DMS 273 (cell line): Measurements from ENCODE around the gene NADSYN1.

Source experiments
- DNase-seq: peaks from one replicate; lab custom pipeline; 2025; ENCODE audit not compliant: unreplicated experiment; lab: John Stamatoyannopoulos, UW

Gene NADSYN1

DNA sequence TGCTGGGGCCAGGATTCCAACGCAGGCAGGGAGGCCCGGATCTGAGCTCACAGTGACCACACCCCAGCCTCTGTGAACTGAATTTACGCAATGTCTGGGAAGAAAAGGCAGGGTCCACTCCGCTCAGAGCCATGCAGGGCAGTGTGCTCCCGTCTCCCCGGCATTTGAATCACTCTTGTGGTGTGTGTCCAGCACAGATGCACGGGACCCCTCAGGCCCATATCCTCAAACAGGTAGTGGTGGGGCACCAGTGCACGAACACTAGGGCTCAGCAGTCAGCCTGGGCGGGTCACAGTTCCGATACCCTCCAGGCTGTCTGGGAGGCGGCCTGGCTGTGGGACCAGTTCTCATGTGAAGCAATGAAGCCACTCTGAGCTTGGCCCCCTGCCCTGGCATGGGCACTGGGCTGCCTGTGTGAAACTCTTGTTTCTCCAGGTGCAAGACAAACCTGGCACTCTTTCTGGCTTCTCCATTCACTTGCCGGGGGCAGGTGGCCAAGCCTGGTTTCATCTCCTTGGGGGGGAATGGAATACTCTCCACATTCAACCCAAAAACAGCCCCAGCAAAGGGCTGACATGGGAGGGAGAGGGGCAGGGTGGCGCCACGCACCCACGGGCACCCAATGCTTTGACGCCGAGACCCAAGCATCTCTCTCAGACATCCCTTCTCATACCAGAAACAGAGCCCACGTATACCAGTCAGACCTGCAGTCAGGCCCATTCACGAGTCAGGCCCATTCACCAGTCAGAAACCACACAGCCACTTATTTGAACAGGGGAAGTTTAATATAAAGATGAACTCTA lies 19.2 kb upstream of the NADSYN1 start:
- DNase-seq: no peak

DNA sequence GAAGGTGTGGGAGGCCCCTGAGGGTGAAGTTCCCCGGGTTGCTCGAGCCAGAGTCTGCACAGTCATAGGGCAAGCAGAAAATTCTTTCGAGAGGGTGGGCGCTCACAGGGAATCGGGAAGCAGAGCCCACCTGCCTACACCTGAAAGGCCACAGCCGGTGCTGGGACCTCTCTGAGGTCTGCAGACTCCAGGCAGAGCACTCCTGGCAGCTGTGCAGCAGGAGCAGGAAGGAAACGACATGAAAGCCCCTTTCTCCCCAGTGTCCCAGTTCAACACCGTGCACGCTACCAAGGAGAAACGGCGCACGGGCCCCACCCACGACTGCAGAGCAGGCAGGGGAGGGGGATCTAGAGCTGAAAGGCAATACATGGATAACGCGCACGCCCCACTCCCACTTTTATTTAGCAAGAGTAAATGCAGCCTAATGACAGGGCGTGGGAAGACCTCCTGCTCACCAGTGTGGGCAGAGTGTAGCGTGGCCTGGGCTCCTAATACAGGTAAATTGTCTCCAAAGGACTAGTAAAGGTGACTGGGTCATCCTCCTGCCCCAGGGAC lies 18.4 kb upstream of the NADSYN1 start:
- DNase-seq: no peak

DNA sequence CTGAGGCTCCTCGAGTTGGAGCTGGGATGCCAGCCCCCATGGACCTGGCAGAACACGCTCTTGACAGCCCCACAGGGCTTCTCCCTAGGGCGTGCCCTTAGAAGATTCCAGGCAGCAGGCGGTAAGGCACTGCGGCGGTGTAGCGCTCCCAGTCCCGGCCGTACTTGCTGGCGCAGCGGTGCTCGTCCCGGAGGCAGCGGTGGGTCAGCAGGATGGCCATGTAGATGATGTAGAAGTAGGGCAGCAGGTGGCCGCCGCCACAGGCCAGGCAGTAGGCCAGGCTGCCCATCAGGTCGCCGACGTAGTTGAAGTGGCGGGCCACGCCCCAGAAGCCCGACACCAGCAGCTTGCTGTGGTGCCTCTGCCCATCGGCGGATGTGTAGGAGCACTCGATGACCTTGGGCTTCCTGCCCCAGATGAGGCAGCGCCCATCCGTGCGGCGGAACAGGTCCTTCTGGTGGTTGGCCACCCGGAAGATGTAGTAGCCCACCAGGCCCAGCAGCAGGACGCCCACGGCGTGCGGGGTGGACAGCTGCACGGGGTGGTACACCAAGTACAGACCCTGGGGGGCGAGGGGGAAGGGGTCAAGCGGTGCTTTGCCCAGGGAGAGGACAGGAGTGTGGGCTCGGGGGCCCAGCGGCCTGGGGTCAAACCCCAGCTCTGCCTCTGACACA lies 17.6 kb upstream of the NADSYN1 start:
- no peak for DNase-seq

DNA sequence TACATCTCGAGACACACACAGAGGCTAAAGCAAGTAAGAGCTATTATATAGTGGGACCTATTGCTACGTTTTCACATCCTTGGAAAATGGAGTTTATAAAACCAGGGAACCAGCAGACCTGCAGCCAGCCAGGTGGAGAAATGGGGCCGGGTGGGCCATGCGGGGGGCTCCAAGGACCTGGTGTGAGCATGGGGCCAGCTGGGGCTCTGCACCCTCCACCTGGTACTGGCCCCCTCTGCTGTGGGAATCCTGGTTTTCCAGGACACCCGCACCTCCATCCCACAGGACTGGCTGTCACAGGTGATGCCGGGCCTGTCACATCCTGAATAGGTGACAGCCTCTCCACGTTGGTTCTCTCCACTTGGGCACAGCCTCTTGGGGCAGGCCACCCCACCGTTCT lies 16.1 kb upstream of the NADSYN1 start:
- no peak for DNase-seq

DNA sequence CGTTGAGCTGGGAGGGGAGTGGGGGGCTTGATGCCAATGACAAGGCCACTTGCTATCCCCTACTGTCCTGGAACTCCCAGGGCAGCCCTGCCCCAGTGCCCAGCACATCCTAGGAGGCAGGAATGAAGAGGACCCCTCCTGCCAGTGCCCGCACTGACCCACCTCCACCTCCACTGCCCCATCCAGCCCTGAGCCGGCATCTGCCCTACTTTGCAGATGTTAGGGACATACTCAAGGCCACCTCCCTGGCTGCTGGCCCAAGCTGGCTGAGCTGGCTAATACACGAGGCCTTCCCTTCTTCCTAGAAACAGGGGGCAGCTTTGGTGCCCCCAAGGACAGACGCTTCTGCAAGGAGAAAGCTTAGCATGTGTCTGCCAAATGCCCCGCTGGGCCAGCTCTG lies 15.6 kb upstream of the NADSYN1 start:
- DNase-seq: no peak

DNA sequence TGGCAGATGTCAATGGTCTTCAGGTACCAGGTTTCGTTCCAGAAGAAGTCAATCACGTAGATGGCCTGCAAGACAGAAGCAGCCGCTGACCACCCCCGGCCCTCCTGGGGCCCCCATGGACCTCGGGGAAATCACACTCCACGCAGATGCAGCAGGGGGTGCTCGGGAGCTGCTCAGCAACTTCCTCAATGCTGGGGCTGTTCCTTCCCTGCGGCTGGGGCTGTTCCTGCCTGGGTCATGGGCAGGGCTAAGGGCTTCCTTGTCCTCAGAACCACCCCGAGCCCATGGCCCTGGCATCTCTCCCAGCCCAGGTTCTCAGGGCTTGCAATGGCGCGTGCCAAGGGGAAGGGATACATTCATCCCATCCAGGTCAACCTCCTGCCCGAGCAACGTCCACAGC lies 15.1 kb upstream of the NADSYN1 start:
- DNase-seq: no peak

DNA sequence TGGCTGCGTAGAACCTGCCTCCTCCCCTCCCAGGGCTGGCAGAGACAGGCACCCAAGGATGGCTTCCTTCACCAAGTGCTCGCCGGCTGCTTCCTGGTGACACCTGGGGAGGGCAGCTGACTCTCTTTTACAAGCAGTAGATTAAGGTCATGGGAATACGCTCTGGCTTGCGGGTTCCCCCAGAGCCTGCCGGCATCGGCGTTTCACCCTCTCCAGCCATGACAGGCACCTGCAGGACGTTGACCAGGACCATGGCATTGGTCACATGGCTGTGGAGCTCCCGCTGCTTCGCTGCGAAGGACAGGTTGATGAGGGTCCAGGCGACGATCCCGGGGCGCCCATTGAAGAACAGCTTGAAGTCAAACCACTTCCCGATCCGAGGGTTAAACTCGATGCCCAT lies 14.4 kb upstream of the NADSYN1 start:
- DNase-seq: no peak

DNA sequence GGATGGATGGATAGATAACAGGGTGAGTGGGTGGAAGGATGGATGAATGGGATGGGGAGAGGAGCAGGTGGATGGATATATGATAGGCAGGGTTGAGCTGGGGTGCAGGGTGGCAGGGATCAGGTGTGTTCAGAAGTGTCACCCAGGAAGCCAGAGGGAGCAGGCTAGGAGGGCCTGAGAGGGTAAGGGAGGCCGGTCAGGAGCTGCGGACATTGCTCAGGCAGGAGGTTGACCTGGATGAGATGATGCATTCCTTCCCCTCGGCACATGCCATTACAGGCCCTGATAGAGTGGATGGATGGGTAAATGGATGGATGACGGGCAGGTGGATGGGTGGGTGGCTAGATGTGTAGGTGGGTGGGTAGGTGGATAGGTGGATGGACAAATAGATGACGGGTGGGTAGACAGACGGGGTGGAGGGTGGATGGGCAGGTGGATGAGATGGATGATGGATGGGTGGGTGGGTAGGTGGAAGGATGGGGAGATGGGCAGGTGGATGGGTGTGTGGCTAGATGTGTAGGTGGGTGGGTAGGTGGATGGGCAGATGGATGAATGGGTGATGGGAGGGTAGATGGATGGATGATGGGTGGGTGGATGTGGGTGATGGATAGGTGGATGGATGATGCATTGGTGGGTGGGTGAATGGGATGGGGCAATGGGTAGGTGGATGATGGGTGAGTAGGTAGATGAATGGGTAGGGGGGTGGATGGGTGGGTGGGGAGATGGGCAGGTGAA lies 12.8 kb upstream of the NADSYN1 start:
- DNase-seq: no peak

DNA sequence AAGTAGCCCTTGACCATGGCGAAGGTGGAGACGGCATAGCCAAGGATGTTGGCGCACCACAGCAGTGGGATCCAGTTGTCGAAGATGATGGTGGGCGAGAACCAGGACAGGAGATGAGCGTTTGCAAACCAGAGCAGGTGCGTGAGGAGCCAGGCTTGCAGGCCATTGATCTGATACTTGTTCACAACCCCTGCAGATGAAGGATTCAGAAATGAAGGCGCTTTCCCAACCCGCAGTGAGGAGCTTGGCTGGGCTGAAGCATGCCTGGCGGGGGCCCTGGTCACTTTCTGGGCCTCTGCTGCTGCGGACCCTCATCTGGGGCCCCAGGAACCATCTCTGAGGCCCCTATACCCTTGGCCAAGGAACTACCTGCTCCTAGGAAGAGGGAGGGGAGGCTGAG lies 11.8 kb upstream of the NADSYN1 start:
- DNase-seq: no peak

DNA sequence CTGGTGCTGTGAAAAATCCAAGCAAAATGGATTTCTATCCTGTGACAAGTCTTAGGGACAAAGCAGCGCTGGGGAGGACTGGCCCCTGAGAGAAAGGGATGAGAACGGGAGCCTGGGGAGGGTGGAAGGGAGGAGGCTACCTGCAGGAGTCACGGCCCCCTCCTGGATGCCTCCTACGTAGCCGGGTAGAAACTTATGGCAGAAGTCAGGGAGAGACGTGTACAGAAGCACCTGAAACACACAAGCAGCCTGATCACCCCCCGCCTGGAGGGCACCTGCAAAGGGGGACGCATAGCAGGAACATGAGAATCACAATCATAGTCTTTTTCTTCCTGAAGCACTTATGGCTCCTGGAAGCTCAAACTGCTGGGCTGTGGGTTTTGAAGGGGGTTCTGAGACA lies 10.9 kb upstream of the NADSYN1 start:
- no peak for DNase-seq

DNA sequence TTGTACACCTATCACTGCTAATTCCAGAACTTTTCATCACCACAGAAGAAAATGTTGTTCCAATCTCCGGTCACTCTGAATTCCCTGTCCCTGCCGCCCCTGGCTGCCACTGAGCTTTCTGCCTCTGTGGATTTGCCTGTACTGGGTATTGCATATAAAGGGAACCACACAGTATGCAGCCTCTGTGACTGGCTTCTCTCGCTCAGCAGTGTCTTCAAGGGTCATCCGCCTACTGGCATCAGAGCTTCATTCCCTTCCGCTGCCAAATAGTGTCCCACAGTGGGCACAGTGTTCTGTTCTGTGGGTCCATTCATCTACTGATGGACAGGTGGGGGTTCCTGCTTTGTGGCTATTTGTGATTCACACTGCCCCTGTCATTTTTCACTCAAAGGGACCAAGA lies 10.1 kb upstream of the NADSYN1 start:
- DNase-seq: no peak

DNA sequence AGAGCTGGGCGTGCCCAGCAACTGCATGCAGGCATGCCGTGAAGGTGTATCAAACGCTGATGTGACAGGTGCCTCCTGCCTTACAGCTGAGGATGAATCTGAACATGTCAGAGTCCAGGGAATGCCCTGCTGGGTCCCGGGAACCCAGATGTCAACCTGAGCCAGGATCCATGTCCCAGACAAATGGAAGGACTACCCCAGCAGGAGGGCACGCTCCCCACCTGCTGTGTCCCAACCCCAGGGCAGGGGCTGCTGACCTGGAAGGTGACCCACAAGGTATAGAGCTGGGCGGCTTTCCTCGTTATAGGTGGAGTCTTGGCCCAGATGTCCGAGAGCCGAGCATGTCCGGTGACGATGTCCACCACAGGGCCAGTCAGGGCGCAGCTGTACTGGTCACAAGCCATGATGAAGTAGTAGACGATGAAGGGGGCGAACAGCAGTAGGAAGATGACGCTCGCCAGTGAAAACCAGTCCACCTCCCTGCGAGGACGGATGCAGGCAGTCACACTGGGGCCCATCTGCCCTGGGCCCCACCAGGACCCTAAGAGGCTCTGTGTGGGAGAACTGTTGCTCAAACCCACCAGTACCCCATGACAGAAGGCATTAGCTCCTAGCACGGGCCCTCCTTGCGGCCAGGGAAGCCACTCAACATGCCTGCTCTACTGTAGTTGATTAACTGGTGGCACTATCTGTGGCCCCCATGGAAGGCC lies 9.1 kb upstream of the NADSYN1 start:
- DNase-seq: no peak

DNA sequence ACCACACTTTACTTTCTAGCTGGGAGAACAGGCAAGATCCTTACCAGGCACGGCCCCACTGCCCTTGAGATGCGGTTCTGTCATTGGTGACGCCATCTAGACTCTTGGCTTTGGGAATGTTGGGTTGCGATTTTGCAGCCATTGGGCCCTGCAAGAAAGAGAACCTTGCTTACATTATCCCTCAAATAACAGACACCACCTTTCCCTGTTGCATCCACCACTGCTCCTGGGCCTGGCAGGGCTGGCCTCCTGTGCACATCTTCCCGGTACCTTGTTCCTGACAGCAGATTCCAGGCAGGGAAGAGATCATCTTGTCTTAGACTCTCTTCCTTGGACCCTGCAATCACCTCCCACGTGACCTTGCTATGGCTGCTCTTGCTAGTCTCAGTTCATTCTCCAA lies 8.2 kb upstream of the NADSYN1 start:
- no peak for DNase-seq

DNA sequence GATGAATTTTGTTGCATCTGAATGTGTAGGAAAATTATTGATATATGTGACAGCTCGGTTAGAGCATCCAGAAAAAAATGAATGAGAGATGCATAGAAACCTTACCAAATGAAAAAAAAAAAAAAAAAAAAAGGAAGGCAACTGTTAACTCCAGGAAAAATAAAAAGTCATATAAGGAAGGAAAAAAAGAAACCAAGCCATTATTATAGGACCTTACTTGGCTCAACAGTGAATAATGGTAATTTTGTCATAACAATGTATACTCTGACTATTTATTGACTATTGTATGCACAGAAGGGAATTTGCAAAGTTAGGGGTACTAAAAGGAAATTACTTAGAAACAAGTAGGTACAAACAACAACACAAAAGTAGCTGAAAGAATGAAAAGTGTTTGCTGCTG lies 6.9 kb upstream of the NADSYN1 start:
- DNase-seq: no peak

DNA sequence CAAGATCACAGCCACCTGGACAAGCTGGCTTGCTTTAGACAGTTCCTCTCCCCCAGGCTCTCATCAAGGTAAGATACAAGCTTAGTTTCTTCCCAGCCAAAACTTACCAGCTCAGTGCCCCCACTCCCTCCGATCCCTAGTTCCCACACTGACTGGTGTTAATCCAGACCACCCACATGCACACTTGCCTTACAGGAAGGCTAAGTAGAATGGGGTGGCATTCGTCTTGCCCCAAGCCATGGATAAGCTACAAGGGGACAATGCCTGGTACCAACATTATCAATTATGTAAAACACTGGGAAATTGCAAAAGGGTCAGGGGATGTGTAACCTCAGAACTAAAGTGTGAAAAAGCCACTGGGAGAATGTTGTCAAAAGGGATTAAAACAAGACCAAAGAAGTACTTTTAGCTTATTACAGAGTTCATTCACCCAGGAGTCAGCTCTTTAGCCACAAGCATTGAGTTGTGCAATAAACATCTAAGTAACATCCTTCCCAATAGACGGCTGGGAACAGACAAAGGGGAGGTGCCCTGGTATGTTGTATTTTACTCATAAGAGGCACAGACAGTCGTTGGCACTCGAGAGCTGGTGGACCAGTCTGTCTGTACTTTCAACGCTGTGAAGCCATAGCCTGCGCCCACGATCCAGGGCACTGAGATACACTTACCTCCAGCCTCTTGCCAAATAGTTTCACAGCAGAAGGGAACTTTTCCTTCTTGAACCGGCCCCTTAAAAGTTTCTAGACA lies 5.9 kb upstream of the NADSYN1 start:
- peak; percentile 18 for DNase-seq

DNA sequence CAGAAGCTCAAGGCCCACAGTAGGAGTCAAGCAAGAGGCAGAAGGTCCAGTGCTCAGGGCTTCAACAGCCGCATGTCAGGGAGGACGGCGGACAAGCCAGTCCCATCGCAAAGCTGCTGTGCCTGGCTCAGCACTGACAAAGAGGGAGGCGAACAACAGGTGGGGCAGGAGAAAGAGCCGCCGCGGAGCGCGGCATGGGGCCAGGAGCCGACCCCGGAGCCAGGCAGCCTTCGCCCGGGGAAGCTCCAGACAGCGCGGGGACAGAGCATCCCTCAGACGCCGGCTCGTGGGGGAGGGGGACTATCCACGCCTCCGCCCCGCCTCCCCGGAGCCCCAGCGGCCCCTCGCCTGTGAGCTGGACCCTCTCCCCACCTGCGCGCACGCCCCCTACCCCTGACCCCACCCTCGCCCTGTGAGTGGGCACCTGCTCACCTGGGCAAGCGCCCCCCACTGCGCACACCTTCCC lies 5.2 kb upstream of the NADSYN1 start:
- peak; percentile 29 for DNase-seq

DNA sequence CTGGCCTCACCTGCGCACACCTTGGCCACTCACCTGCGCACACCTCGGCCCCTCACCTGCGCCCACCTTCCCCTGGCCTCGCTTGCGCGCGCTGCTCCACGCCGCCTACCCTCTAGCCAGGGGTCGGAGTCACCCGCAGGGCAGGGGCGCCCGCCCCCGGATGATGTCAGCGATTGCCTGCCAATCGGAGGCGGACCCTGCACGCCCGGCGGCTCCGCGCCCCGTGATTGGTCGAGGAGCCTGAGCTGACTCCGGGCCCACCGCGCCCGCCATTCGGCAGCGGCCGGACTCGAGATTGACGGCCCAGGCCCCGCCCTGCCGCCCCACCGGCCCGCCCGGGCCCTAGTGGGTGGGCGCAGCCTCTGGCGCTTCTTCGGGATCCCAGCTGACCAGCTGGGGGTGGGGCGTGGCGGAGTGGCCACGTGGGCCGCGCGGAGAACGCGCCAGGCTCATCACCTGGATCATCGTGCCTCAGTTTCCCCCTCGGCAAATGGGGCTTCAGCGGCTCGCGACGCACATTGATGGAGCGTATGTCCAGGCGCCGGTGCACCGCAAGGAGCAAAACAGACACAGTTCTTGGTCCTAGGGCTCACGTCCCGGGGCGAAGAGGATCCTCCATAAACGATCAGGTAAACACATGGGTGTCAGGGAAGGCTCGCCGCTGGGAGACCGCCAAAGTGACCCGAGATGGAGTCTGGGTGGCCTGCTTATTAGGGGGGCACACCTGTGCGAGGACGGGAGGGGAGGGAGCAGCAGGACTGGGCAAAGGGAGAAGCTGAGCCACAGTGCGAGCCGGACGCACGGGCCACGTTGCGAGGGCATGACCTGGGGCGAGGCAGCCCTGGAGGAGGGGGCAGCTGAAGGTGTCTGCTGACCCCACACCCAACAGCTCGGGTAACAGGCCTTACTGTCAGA lies 4.5 kb upstream of the NADSYN1 start, which contains the start of gene DHCR7:
DHCR7 (minus strand) TSS at position 137 of the 915 bp plus-strand sequence. CDS start 3,441 bp downstream, outside the sequence.
- DNase-seq: peak; percentile 96

DNA sequence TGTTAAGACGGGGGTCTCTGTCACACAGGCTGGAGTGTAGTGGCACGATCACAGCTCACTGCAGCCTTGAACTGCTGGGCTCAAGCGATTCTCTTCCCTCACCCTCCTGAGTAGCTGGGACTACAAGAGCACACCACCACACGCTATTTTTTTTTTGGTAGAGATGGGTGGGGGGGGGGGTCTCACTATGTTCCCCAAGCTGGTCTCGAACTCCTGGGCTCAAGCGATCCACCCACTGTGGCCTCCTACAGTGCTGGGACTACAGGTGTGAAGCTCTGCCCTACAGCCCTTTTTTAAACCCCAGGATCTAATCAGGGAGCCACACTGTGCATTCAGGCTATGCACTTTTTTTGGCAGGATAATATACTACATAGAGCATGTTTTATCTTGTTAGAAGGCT lies 3.4 kb upstream of the NADSYN1 start:
- DNase-seq: no peak

DNA sequence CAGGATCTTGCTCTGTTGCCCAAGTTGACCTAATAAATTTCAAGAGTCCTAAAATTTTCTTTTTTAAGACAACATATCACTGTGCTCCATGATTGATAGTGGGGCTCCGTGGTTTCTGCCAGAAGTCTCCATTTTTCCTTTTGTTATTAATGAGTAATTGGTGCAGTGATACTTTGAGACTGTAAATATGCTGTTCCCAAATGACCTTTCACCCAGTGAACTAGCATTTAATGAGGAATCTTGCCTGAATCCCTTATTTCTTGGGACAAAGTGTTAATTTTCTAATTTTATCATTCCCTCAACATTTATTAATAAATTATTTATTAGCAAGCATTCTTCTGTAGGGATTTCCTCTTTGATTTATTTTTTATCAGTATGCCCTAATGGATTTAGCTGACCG lies 2.5 kb upstream of the NADSYN1 start:
- DNase-seq: no peak
